ENCODE data around the gene ARVCF. TPM values are rescaled to one million over a fixed set of nuclear protein-coding genes. Genes with fewer than 3 reads are reported as not detected.

Gene ARVCF
- total and polyA plus RNA-seq, 9 of the 15 experiments (the other 6 are each of a cell fraction or from before 2014, with no cell fraction given), result 0.03 to 97.4 (median 15.6) TPM

DNA sequence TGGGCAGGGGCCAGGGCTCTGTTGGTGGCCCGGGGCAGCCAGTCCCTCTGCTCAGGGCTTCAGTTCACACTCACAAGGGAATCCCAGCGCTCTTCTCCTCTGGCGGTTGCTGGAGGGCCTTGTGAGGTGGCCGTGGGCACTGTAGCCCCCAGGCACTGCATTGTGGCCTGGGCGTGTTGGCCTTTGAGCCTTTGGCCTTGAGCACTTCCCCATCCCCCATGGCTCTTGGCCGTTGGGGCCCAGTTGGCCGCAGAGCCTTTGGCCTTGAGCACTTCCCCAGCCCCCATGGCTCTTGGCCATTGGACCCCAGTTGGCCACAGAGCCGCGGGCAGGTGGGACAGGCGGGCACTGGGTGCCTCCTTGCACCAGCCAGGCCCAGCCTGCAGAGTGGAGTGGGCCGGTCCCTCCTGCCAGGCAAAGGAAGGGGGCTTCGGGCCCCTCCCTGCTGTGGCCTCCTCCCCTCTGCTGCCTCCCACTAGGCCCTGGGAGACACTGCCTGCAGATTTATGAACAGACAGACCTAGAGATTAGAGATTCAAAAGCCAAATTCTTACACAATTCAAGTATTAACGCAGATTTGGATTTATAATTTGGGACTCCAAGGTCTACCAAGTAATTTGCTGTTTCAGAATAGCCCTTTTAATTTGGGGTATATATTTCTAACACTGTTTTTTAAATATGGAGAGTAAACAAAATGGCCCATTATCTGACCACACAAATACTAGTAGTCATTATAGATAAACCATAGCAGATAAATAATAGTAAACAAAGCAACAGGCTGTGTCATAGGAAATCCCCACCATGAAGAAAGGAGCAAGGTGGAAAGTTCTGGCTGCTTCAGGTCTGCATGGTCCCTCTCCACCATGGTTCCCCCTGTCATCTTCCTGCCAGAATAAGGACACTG is 56.8 kb downstream of the ARVCF start (continued):
- no peak; the same call in 1 of the 2 replicates for TF ChIP-seq POLR2AphosphoS5 (IDR thresholded peaks at IDR 0.05; ENCODE audit: control insufficient read depth, insufficient read depth, low read depth, low read length)
- TF ChIP-seq MIER1 (IDR thresholded peaks at IDR 0.05; ENCODE audit: low read depth), result 0 out of 2 replicates have a peak, but pooled peaks have one; percentile 46
- no peak for TF ChIP-seq HDAC6 (IDR thresholded peaks at IDR 0.05; ENCODE audit: low read depth, low read length)
- peak; percentile 53; the same call in 1 of the 2 replicates for TF ChIP-seq EHMT2 (IDR thresholded peaks at IDR 0.05)
- TF ChIP-seq KAT2B (IDR thresholded peaks at IDR 0.05; ENCODE audit: low read depth, low read length), result peak; percentile 38
- no peak for TF ChIP-seq GABPB1 (CRISPR knock-in tag; IDR thresholded peaks at IDR 0.05)
- TF ChIP-seq ZNF24 (IDR thresholded peaks at IDR 0.05), result no peak
- TF ChIP-seq RFX5 (IDR thresholded peaks at IDR 0.05; ENCODE audit: low read depth, low read length), result no peak
- TF ChIP-seq, protein P1, sequence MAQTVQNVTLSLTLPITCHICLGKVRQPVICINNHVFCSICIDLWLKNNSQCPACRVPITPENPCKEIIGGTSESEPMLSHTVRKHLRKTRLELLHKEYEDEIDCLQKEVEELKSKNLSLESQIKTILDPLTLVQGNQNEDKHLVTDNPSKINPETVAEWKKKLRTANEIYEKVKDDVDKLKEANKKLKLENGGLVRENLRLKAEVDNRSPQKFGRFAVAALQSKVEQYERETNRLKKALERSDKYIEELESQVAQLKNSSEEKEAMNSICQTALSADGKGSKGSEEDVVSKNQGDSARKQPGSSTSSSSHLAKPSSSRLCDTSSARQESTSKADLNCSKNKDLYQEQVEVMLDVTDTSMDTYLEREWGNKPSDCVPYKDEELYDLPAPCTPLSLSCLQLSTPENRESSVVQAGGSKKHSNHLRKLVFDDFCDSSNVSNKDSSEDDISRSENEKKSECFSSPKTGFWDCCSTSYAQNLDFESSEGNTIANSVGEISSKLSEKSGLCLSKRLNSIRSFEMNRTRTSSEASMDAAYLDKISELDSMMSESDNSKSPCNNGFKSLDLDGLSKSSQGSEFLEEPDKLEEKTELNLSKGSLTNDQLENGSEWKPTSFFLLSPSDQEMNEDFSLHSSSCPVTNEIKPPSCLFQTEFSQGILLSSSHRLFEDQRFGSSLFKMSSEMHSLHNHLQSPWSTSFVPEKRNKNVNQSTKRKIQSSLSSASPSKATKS (CRISPR knock-in tag; IDR thresholded peaks at IDR 0.05), result no peak
- TF ChIP-seq, protein P2, sequence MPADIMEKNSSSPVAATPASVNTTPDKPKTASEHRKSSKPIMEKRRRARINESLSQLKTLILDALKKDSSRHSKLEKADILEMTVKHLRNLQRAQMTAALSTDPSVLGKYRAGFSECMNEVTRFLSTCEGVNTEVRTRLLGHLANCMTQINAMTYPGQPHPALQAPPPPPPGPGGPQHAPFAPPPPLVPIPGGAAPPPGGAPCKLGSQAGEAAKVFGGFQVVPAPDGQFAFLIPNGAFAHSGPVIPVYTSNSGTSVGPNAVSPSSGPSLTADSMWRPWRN (IDR thresholded peaks at IDR 0.05; ENCODE audit: low read depth), result no peak
- TF ChIP-seq, protein P3, sequence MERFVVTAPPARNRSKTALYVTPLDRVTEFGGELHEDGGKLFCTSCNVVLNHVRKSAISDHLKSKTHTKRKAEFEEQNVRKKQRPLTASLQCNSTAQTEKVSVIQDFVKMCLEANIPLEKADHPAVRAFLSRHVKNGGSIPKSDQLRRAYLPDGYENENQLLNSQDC (CRISPR knock-in tag; IDR thresholded peaks at IDR 0.05), result no peak
- TF ChIP-seq RBM15 (IDR thresholded peaks at IDR 0.05; ENCODE audit: insufficient read depth, low read length), result no peak
- TF ChIP-seq, protein P4, sequence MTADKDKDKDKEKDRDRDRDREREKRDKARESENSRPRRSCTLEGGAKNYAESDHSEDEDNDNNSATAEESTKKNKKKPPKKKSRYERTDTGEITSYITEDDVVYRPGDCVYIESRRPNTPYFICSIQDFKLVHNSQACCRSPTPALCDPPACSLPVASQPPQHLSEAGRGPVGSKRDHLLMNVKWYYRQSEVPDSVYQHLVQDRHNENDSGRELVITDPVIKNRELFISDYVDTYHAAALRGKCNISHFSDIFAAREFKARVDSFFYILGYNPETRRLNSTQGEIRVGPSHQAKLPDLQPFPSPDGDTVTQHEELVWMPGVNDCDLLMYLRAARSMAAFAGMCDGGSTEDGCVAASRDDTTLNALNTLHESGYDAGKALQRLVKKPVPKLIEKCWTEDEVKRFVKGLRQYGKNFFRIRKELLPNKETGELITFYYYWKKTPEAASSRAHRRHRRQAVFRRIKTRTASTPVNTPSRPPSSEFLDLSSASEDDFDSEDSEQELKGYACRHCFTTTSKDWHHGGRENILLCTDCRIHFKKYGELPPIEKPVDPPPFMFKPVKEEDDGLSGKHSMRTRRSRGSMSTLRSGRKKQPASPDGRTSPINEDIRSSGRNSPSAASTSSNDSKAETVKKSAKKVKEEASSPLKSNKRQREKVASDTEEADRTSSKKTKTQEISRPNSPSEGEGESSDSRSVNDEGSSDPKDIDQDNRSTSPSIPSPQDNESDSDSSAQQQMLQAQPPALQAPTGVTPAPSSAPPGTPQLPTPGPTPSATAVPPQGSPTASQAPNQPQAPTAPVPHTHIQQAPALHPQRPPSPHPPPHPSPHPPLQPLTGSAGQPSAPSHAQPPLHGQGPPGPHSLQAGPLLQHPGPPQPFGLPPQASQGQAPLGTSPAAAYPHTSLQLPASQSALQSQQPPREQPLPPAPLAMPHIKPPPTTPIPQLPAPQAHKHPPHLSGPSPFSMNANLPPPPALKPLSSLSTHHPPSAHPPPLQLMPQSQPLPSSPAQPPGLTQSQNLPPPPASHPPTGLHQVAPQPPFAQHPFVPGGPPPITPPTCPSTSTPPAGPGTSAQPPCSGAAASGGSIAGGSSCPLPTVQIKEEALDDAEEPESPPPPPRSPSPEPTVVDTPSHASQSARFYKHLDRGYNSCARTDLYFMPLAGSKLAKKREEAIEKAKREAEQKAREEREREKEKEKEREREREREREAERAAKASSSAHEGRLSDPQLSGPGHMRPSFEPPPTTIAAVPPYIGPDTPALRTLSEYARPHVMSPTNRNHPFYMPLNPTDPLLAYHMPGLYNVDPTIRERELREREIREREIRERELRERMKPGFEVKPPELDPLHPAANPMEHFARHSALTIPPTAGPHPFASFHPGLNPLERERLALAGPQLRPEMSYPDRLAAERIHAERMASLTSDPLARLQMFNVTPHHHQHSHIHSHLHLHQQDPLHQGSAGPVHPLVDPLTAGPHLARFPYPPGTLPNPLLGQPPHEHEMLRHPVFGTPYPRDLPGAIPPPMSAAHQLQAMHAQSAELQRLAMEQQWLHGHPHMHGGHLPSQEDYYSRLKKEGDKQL (CRISPR knock-in tag; IDR thresholded peaks at IDR 0.05; ENCODE audit: borderline replicate concordance), result no peak
- no peak for TF ChIP-seq POLR3A (IDR thresholded peaks at IDR 0.05; ENCODE audit: borderline replicate concordance, extremely low read depth, insufficient read depth, insufficient read length)
- peak; percentile 13; the same call in 1 of the 2 replicates for TF ChIP-seq RB1 (IDR thresholded peaks at IDR 0.05; ENCODE audit: low read depth)
- no peak for TF ChIP-seq ZBTB17 (CRISPR knock-in tag; IDR thresholded peaks at IDR 0.05)
- TF ChIP-seq, protein P5, sequence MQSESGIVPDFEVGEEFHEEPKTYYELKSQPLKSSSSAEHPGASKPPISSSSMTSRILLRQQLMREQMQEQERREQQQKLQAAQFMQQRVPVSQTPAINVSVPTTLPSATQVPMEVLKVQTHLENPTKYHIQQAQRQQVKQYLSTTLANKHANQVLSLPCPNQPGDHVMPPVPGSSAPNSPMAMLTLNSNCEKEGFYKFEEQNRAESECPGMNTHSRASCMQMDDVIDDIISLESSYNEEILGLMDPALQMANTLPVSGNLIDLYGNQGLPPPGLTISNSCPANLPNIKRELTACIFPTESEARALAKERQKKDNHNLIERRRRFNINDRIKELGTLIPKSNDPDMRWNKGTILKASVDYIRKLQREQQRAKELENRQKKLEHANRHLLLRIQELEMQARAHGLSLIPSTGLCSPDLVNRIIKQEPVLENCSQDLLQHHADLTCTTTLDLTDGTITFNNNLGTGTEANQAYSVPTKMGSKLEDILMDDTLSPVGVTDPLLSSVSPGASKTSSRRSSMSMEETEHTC (IDR thresholded peaks at IDR 0.05), result no peak

Data from K562 (cell line).